IMR-90 (cell line): ENCODE data around the gene RPE.

Experiments used
- CEBPB ChIP-seq: IDR thresholded peaks from 2 replicates; pipeline ENCODE4 v1.6.1; 2012; ENCODE audit warnings: low read depth, low read length, improper control_type of control experiment
- CHD1 ChIP-seq: IDR thresholded peaks from 2 replicates; pipeline ENCODE4 v1.6.1; 2012; ENCODE audit warnings: low read depth, low read length, improper control_type of control experiment
- MAFK ChIP-seq: IDR thresholded peaks from 2 replicates; pipeline ENCODE4 v1.6.1; 2012; ENCODE audit warnings: low read depth, low read length, improper control_type of control experiment
- MAZ ChIP-seq: IDR thresholded peaks from 2 replicates; pipeline ENCODE4 v1.6.1; 2012; ENCODE audit warnings: low read depth, mild to moderate bottlenecking, low read length, improper control_type of control experiment, moderate library complexity, borderline replicate concordance
- MXI1 ChIP-seq: IDR thresholded peaks from 2 replicates; pipeline ENCODE4 v1.6.1; 2012; ENCODE audit warnings: low read depth, mild to moderate bottlenecking, low read length, moderate library complexity, borderline replicate concordance
- NFE2L2 ChIP-seq: fragments of 150-350 bp; IDR thresholded peaks from 2 replicates; pipeline ENCODE4 v1.6.1; 2016; ENCODE audit warnings: low read depth, mild to moderate bottlenecking, low read length
- POLR2A ChIP-seq: IDR thresholded peaks from 2 replicates; pipeline ENCODE4 v1.6.1; 2012; ENCODE audit warnings: mild to moderate bottlenecking, low read depth, low read length
- RAD21 ChIP-seq: IDR thresholded peaks from 2 replicates; pipeline ENCODE4 v1.6.1; 2012; ENCODE audit warnings: low read length, improper control_type of control experiment
- RCOR1 ChIP-seq: IDR thresholded peaks from 2 replicates; pipeline ENCODE4 v1.6.1; 2012; ENCODE audit warnings: mild to moderate bottlenecking, low read length, improper control_type of control experiment; ENCODE audit not compliant: insufficient replicate concordance
- RFX5 ChIP-seq: IDR thresholded peaks from 2 replicates; pipeline ENCODE4 v1.8.0; 2012; ENCODE audit warnings: low read depth, mild to moderate bottlenecking, low read length, moderate library complexity
- SMC3 ChIP-seq: fragments of 150-350 bp; IDR thresholded peaks from 2 replicates; pipeline ENCODE4 v1.6.1; 2016; ENCODE audit warnings: low read depth, mild to moderate bottlenecking, antibody characterized with exemption, low read length, moderate library complexity
- TF ChIP-seq, protein P1 (sequence below): conservative IDR thresholded peaks from 2 replicates; pipeline ENCODE4 v1.5.1; 2012; ENCODE audit warnings: mild to moderate bottlenecking, low read depth, low read length, improper control_type of control experiment
- TF ChIP-seq, protein P2 (sequence below): fragments of 150-350 bp; IDR thresholded peaks from 2 replicates; pipeline ENCODE4 v1.6.1; 2017; ENCODE audit warnings: mild to moderate bottlenecking, antibody characterized with exemption, low read length, low read depth
- TF ChIP-seq, protein P3 (sequence below): fragments of 150-350 bp; IDR thresholded peaks from 2 replicates; pipeline ENCODE4 v1.6.1; 2016; ENCODE audit warnings: low read depth, mild to moderate bottlenecking, low read length, moderate library complexity, borderline replicate concordance

DNA sequence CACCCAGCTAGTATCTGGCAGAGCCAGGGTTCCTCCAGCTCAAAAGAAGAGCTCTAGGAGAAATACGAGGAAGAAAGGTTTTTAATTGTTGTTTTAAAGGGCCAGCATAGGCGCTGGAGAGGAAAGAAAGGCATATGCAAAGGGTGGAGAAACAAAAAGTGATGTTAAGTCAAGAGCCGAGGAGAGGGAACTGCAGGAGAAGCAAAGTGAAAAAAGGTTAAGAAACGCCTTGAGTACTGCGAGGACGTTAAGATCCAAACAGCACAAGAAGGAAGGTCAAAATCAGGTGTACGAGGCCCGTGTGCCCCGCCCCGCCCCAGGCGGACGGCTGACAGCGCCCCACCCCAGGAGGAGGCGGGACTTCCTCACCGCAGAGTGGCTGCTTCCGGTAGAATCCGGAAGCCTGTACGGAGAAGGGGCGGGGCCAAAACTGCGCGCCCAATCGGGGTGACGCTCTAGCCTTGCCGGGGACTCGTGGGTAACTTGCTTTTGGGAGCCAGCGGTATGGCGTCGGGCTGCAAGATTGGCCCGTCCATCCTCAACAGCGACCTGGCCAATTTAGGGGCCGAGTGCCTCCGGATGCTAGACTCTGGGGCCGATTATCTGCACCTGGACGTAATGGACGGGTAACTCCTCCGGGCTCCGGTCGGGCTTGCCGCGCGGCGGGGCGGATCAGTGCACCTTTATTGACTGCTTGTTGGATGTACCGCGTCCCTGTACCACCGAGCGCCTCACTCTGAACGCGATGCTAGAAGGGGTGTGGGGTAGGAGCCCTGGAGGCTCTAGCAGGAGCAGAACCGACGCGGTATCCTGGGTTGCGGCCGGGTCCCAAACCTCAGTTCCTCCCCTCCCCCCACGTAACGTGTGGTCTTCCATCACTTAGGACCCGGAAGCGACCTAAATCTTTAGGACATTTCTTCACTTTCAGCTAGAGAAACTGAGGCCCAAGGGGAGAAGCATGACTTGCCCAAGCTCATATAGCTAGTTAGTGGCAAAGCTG, at the start of gene RPE:
- TF ChIP-seq, protein P1, sequence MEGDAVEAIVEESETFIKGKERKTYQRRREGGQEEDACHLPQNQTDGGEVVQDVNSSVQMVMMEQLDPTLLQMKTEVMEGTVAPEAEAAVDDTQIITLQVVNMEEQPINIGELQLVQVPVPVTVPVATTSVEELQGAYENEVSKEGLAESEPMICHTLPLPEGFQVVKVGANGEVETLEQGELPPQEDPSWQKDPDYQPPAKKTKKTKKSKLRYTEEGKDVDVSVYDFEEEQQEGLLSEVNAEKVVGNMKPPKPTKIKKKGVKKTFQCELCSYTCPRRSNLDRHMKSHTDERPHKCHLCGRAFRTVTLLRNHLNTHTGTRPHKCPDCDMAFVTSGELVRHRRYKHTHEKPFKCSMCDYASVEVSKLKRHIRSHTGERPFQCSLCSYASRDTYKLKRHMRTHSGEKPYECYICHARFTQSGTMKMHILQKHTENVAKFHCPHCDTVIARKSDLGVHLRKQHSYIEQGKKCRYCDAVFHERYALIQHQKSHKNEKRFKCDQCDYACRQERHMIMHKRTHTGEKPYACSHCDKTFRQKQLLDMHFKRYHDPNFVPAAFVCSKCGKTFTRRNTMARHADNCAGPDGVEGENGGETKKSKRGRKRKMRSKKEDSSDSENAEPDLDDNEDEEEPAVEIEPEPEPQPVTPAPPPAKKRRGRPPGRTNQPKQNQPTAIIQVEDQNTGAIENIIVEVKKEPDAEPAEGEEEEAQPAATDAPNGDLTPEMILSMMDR: no peak
- no peak for TF ChIP-seq CEBPB
- TF ChIP-seq POLR2A: peak; percentile 58; the same call in 1 of the 2 replicates
- TF ChIP-seq RAD21: no peak
- TF ChIP-seq MAFK: no peak
- TF ChIP-seq NFE2L2: no peak
- TF ChIP-seq, protein P2, sequence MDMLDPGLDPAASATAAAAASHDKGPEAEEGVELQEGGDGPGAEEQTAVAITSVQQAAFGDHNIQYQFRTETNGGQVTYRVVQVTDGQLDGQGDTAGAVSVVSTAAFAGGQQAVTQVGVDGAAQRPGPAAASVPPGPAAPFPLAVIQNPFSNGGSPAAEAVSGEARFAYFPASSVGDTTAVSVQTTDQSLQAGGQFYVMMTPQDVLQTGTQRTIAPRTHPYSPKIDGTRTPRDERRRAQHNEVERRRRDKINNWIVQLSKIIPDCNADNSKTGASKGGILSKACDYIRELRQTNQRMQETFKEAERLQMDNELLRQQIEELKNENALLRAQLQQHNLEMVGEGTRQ: no peak
- no peak for TF ChIP-seq RCOR1
- TF ChIP-seq MAZ: peak; percentile 94
- TF ChIP-seq SMC3: no peak
- TF ChIP-seq MXI1: peak; percentile 86; the same call in 1 of the 2 replicates
- TF ChIP-seq CHD1: no peak
- no peak for TF ChIP-seq RFX5
- TF ChIP-seq, protein P3, sequence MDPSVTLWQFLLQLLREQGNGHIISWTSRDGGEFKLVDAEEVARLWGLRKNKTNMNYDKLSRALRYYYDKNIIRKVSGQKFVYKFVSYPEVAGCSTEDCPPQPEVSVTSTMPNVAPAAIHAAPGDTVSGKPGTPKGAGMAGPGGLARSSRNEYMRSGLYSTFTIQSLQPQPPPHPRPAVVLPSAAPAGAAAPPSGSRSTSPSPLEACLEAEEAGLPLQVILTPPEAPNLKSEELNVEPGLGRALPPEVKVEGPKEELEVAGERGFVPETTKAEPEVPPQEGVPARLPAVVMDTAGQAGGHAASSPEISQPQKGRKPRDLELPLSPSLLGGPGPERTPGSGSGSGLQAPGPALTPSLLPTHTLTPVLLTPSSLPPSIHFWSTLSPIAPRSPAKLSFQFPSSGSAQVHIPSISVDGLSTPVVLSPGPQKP: no peak
